Measurements from ENCODE around the gene SEC14L1.

- no peak for TF ChIP-seq TAF1 (IDR thresholded peaks at IDR 0.05; ENCODE audit: low read depth, low read length)
- TF ChIP-seq POLR2A (IDR thresholded peaks at IDR 0.05; ENCODE audit: low read depth, low read length): no peak
- TF ChIP-seq POLR2AphosphoS5 (IDR thresholded peaks at IDR 0.05; ENCODE audit: low read depth, low read length): no peak
- TF ChIP-seq POU2F2 (IDR thresholded peaks at IDR 0.05; ENCODE audit: low read depth, low read length): no peak
Measured at GRCh38 chr17:77214743-77215142, 74.0 kb downstream of the SEC14L1 start.
